IMR-90 (cell line): Measurements from ENCODE around the gene SELENOO. TPM values are rescaled to one million over a fixed set of nuclear protein-coding genes. Genes with fewer than 3 reads are reported as not detected.
A peak's percentile ranks its signal among the peaks of the same experiment; 100 is the strongest.

Source experiments
- ATAC-seq: fragments of 200-7000 bp; cut with Tn5 transposase; 2 replicates; pipeline ENCODE4 v1.9.1; 2020; ENCODE audit warnings: low read depth, mild to moderate bottlenecking, moderate library complexity
- BruUV-seq: library from RNA; stranded (reverse); fragments of 400-500 nt; replicated peaks from 2 replicates; lab custom pipeline; 2021; lab: Mats Ljungman, UMichigan
- CTCF ChIA-PET: fragments of 300-600 bp; formaldehyde crosslinking; extraction: SDS; loops from one replicate; lab custom pipeline; 2021; ENCODE audit warnings: antibody characterized with exemption; lab: Yijun Ruan, JAX
- POLR2A ChIA-PET: fragments of 300-600 bp; sonication (Branson Sonifier 250); formaldehyde crosslinking; loops from one replicate; lab custom pipeline; 2022; ENCODE audit warnings: antibody characterized with exemption; ENCODE audit not compliant: unreplicated experiment; lab: Charles Lee
- DNase-seq: peaks from one replicate; pipeline ENCODE4 v3.0.0; 2013
- H2AFZ ChIP-seq: replicated peaks from 2 replicates; pipeline ENCODE3; 2013; ENCODE audit warnings: low read length, mild to moderate bottlenecking; ENCODE audit not compliant: poor library complexity
- H2AK5ac ChIP-seq: 2 replicates; pipeline ENCODE4 v1.6.1; 2013; ENCODE audit warnings: low read depth, low read length, inconsistent platforms
- H2AK9ac ChIP-seq: replicated peaks from 2 replicates; pipeline ENCODE3; 2013; ENCODE audit warnings: mild to moderate bottlenecking, low read depth, low read length, moderate library complexity; ENCODE audit not compliant: poor library complexity
- H2BK120ac ChIP-seq: 2 replicates; pipeline ENCODE4 v1.6.1; 2013; ENCODE audit warnings: low read depth, low read length, inconsistent platforms
- H2BK15ac ChIP-seq: 3 replicates; pipeline ENCODE4 v1.6.1; 2013; ENCODE audit warnings: low read depth, low read length, inconsistent platforms
- H2BK20ac ChIP-seq: 2 replicates; pipeline ENCODE4 v1.6.1; 2013; ENCODE audit warnings: low read depth, mild to moderate bottlenecking, inconsistent platforms, low read length, moderate library complexity
- H2BK5ac ChIP-seq: 2 replicates; pipeline ENCODE4 v1.6.1; 2013; ENCODE audit warnings: mild to moderate bottlenecking, low read depth, low read length, inconsistent platforms; ENCODE audit not compliant: poor library complexity, severe bottlenecking
- H3K14ac ChIP-seq: replicated peaks from 2 replicates; pipeline ENCODE4 v1.6.1; 2013; ENCODE audit warnings: low read depth, low read length, inconsistent platforms
- H3K18ac ChIP-seq: 2 replicates; pipeline ENCODE4 v1.6.1; 2013; ENCODE audit warnings: low read depth, low read length, control low read depth
- H3K23ac ChIP-seq: 2 replicates; pipeline ENCODE4 v1.6.1; 2013; ENCODE audit warnings: low read depth, low read length, inconsistent platforms
- H3K27ac ChIP-seq: 2 replicates; pipeline ENCODE4 v1.5.1; 2013; ENCODE audit warnings: mild to moderate bottlenecking, control low read depth, low read length; ENCODE audit not compliant: insufficient read depth
- H3K27me3 ChIP-seq: 2 replicates; pipeline ENCODE4 v1.6.1; 2013; ENCODE audit warnings: low read length; ENCODE audit not compliant: control insufficient read depth, insufficient read depth
- H3K36me3 ChIP-seq: 2 replicates; pipeline ENCODE4 v1.6.1; 2013; ENCODE audit warnings: low read length, mixed read lengths; ENCODE audit not compliant: control insufficient read depth, insufficient read depth
- H3K4ac ChIP-seq: 2 replicates; pipeline ENCODE4 v1.6.1; 2013; ENCODE audit warnings: low read depth, low read length, inconsistent platforms
- H3K4me1 ChIP-seq: 2 replicates; pipeline ENCODE4 v1.6.1; 2013; ENCODE audit warnings: low read length, mixed read lengths; ENCODE audit not compliant: control insufficient read depth, insufficient read depth
- H3K4me2 ChIP-seq: 2 replicates; pipeline ENCODE4 v1.6.1; 2013; ENCODE audit warnings: low read depth, mild to moderate bottlenecking, control low read depth, low read length, moderate library complexity
- H3K4me3 ChIP-seq: 2 replicates; pipeline ENCODE4 v1.5.1; 2013; ENCODE audit warnings: low read depth, mild to moderate bottlenecking, control low read depth, low read length, moderate library complexity; ENCODE audit not compliant: insufficient read depth
- H3K56ac ChIP-seq: 2 replicates; pipeline ENCODE4 v1.6.1; 2013; ENCODE audit warnings: low read length, inconsistent platforms; ENCODE audit not compliant: insufficient read depth; ENCODE audit errors: extremely low read depth
- H3K79me1 ChIP-seq, 2 experiments: 2 replicates each; pipeline ENCODE4 v1.6.1; 2013; ENCODE audit warnings: low read length in 2 of 2, inconsistent platforms in 1 of 2, low read depth in 1 of 2
- H3K9ac ChIP-seq: 2 replicates; pipeline ENCODE4 v1.6.1; 2013; ENCODE audit warnings: low read depth, low read length, control low read depth
- H3K9me1 ChIP-seq: 2 replicates; pipeline ENCODE4 v1.6.1; 2013; ENCODE audit warnings: low read length, inconsistent platforms; ENCODE audit not compliant: insufficient read depth
- H3K9me3 ChIP-seq: 2 replicates; pipeline ENCODE4 v1.6.1; 2013; ENCODE audit warnings: low read length; ENCODE audit not compliant: control insufficient read depth, insufficient read depth
- H4K20me1 ChIP-seq: 2 replicates; pipeline ENCODE4 v1.6.1; 2013; ENCODE audit warnings: low read length, inconsistent platforms; ENCODE audit not compliant: insufficient read depth
- H4K5ac ChIP-seq: 2 replicates; pipeline ENCODE4 v1.6.1; 2013; ENCODE audit warnings: mild to moderate bottlenecking, low read depth, low read length, control low read depth
- H4K8ac ChIP-seq, 2 experiments: 2 replicates each; pipeline ENCODE4 v1.6.1; 2013; ENCODE audit warnings: low read depth in 2 of 2, low read length in 2 of 2, control low read depth in 1 of 2, inconsistent platforms in 1 of 2
- H4K91ac ChIP-seq: 2 replicates; pipeline ENCODE4 v1.6.1; 2013; ENCODE audit warnings: low read depth, low read length, inconsistent platforms; ENCODE audit not compliant: insufficient read depth
- BHLHE40 ChIP-seq: fragments of 150-350 bp; IDR thresholded peaks from 2 replicates; pipeline ENCODE4 v1.6.1; 2016; ENCODE audit warnings: mild to moderate bottlenecking, low read depth, low read length
- CEBPB ChIP-seq: IDR thresholded peaks from 2 replicates; pipeline ENCODE4 v1.6.1; 2012; ENCODE audit warnings: low read depth, low read length, improper control_type of control experiment
- CHD1 ChIP-seq: IDR thresholded peaks from 2 replicates; pipeline ENCODE4 v1.6.1; 2012; ENCODE audit warnings: low read depth, low read length, improper control_type of control experiment
- MAFK ChIP-seq: IDR thresholded peaks from 2 replicates; pipeline ENCODE4 v1.6.1; 2012; ENCODE audit warnings: low read depth, low read length, improper control_type of control experiment
- MAZ ChIP-seq: IDR thresholded peaks from 2 replicates; pipeline ENCODE4 v1.6.1; 2012; ENCODE audit warnings: low read depth, mild to moderate bottlenecking, low read length, improper control_type of control experiment, moderate library complexity, borderline replicate concordance
- MXI1 ChIP-seq: IDR thresholded peaks from 2 replicates; pipeline ENCODE4 v1.6.1; 2012; ENCODE audit warnings: low read depth, mild to moderate bottlenecking, low read length, moderate library complexity, borderline replicate concordance
- RAD21 ChIP-seq: IDR thresholded peaks from 2 replicates; pipeline ENCODE4 v1.6.1; 2012; ENCODE audit warnings: low read length, improper control_type of control experiment
- RCOR1 ChIP-seq: IDR thresholded peaks from 2 replicates; pipeline ENCODE4 v1.6.1; 2012; ENCODE audit warnings: mild to moderate bottlenecking, low read length, improper control_type of control experiment; ENCODE audit not compliant: insufficient replicate concordance
- RFX5 ChIP-seq: IDR thresholded peaks from 2 replicates; pipeline ENCODE4 v1.8.0; 2012; ENCODE audit warnings: low read depth, mild to moderate bottlenecking, low read length, moderate library complexity
- SMC3 ChIP-seq: fragments of 150-350 bp; IDR thresholded peaks from 2 replicates; pipeline ENCODE4 v1.6.1; 2016; ENCODE audit warnings: low read depth, mild to moderate bottlenecking, antibody characterized with exemption, low read length, moderate library complexity
- WGBS, 2 experiments: methylation state at CpG; one replicate each; pipeline versions ENCODE4 v1.1.5 to v1.1.7; 2013; ENCODE audit warnings: missing lambda C conversion rate in 2 of 2; ENCODE audit not compliant: insufficient read length in 1 of 2; ENCODE audit errors: extremely low coverage in 2 of 2; 5-methylcytosine and 5-hydroxymethylcytosine counted together
- dilution Hi-C: fragments of 300-500 bp; cut with HindIII; formaldehyde crosslinking; loops from one replicate; pipeline ENCODE4 v1.14.3; 2018; ENCODE audit warnings: low sequenced_read_pairs; ENCODE audit not compliant: unreplicated experiment
- in situ Hi-C: fragments of 300-500 bp; cut with MboI; formaldehyde crosslinking; loops from 3 replicates; pipeline ENCODE4 v1.14.3; 2019; ENCODE audit warnings: low sequenced_read_pairs, inconsistent platforms, mixed read lengths
- intact Hi-C: fragments of 100-400 bp; cut with micrococcal nuclease; formaldehyde crosslinking; loops from 2 replicates; pipeline ENCODE4 v1.10.0; 2022
- polyA plus RNA-seq, 3 experiments: library from polyadenylated mRNA; depleted of rRNA; stranded (reverse); fragments of >200 nt; gene quantifications; 2 replicates each; pipeline ENCODE4 v1.2.3, GENCODE V29; 2012; ENCODE audit warnings: low replicate concordance in 1 of 3
- total RNA-seq: library from RNA; depleted of rRNA; stranded (reverse); fragments of >200 nt; gene quantifications from 2 replicates; pipeline ENCODE4 v1.2.3, GENCODE V29; 2012
- TF ChIP-seq, protein P1 (sequence below): fragments of 150-350 bp; IDR thresholded peaks from 2 replicates; pipeline ENCODE4 v1.6.1; 2016; ENCODE audit warnings: low read depth, mild to moderate bottlenecking, low read length, moderate library complexity, borderline replicate concordance
- TF ChIP-seq, protein P2 (sequence below): conservative IDR thresholded peaks from 2 replicates; pipeline ENCODE4 v1.5.1; 2012; ENCODE audit warnings: mild to moderate bottlenecking, low read depth, low read length, improper control_type of control experiment
- TF ChIP-seq, protein P3 (sequence below): fragments of 150-350 bp; IDR thresholded peaks from 2 replicates; pipeline ENCODE4 v1.6.1; 2017; ENCODE audit warnings: mild to moderate bottlenecking, antibody characterized with exemption, low read length, low read depth

Gene SELENOO
- total and polyA plus RNA-seq, 2 of the 4 experiments (the other 2 are of a cell fraction): 10.4 to 21.4 TPM

DNA sequence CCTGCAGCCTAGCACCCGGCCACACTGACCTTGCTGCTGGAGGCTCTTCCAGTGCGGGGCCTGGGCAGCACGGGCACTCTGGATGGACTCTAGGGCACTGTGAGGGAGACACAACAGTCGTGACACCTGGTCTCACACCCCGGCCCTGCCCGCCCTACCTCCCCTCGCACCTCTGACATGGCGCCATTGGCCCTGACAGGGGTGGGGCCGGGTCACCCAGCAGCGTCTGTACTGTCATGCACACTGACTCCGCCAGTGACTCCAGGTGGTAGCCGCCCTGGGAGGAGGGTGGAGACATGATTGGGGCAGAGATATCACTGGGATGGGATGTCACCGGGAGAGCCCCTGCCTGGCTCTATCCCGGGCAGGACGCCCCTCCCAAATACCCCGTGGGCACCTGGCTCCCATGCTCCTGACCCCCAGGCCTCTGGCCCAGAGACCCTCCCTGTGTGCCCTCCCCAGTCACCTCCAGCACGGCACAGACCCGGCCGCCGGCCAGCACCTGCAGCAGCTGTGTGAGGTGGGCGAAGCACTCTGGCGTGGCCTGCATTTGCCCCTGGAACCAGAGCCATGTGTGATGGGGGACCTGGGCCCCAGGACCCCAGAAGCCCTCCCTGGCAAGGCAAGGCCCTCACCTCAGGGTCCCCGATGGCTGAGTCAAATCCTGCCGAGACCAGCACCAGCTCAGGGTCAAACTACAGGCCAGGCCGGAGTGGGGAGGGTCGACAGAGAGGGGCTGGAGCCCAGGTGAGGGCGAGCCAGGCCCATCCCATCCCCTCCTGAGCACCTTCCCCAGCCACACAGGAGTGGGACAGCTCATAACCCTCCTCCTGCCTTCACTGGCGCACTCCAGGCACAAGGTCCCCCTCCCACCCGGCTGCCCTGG lies 47.6 kb downstream of the SELENOO start:
- in situ Hi-C loops: no loop called here
- H4K8ac ChIP-seq: no peak overlapping the region
- TF ChIP-seq SMC3 (no peak), RAD21 (no peak), CHD1 (no peak), CEBPB (no peak), RCOR1 (no peak), MXI1 (no peak), RFX5 (no peak), MAZ (no peak), MAFK (no peak), BHLHE40 (no peak)
- TF ChIP-seq, protein P1, sequence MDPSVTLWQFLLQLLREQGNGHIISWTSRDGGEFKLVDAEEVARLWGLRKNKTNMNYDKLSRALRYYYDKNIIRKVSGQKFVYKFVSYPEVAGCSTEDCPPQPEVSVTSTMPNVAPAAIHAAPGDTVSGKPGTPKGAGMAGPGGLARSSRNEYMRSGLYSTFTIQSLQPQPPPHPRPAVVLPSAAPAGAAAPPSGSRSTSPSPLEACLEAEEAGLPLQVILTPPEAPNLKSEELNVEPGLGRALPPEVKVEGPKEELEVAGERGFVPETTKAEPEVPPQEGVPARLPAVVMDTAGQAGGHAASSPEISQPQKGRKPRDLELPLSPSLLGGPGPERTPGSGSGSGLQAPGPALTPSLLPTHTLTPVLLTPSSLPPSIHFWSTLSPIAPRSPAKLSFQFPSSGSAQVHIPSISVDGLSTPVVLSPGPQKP: no peak
- TF ChIP-seq, protein P2, sequence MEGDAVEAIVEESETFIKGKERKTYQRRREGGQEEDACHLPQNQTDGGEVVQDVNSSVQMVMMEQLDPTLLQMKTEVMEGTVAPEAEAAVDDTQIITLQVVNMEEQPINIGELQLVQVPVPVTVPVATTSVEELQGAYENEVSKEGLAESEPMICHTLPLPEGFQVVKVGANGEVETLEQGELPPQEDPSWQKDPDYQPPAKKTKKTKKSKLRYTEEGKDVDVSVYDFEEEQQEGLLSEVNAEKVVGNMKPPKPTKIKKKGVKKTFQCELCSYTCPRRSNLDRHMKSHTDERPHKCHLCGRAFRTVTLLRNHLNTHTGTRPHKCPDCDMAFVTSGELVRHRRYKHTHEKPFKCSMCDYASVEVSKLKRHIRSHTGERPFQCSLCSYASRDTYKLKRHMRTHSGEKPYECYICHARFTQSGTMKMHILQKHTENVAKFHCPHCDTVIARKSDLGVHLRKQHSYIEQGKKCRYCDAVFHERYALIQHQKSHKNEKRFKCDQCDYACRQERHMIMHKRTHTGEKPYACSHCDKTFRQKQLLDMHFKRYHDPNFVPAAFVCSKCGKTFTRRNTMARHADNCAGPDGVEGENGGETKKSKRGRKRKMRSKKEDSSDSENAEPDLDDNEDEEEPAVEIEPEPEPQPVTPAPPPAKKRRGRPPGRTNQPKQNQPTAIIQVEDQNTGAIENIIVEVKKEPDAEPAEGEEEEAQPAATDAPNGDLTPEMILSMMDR: no peak
- TF ChIP-seq, protein P3, sequence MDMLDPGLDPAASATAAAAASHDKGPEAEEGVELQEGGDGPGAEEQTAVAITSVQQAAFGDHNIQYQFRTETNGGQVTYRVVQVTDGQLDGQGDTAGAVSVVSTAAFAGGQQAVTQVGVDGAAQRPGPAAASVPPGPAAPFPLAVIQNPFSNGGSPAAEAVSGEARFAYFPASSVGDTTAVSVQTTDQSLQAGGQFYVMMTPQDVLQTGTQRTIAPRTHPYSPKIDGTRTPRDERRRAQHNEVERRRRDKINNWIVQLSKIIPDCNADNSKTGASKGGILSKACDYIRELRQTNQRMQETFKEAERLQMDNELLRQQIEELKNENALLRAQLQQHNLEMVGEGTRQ: no peak
- no peak overlapping the region for H3K4me3 ChIP-seq
- no peak overlapping the region for H3K4ac ChIP-seq
- H3K18ac ChIP-seq: no peak overlapping the region
- H3K36me3 ChIP-seq: peaks cover 24% of the 10 kb centered on the region
- H3K4me2 ChIP-seq: no peak overlapping the region
- no peak overlapping the region for H3K56ac ChIP-seq
- H3K27me3 ChIP-seq: no peaks in the 10 kb centered on the region
- POLR2A ChIA-PET: no interaction called here
- H2BK120ac ChIP-seq: no peak overlapping the region
- dilution Hi-C loops: no loop called here
- 0 out of 2 replicates have a peak, but pooled peaks cover 3% of the 10 kb centered on the region for H3K9me1 ChIP-seq
- CTCF ChIA-PET: interaction anchor here (0.5 kb wide), 1 partner anchor 10 kb away, joined by 4 read pairs; no protein-coding TSS in a partner anchor
- H2AFZ ChIP-seq: peak overlapping the region; percentile 34
- no peak overlapping the region for H4K5ac ChIP-seq
- no peak overlapping the region for H3K9ac ChIP-seq
- H4K20me1 ChIP-seq: peaks cover 29% of the 10 kb centered on the region
- intact Hi-C loops: no loop called here
- H4K91ac ChIP-seq: no peak overlapping the region
- no peak for DNase-seq
- H3K14ac ChIP-seq: no peak overlapping the region
- H3K79me1 ChIP-seq: peaks cover 9 to 53% of the 10 kb centered on the region in 2 experiments; a peak in 3 of 4 replicates
- no peak overlapping the region for H3K27ac ChIP-seq
- peaks cover 15% of the 10 kb centered on the region for H3K4me1 ChIP-seq
- H2AK9ac ChIP-seq: no peak overlapping the region
- no peak overlapping the region for H2BK5ac ChIP-seq
- H3K9me3 ChIP-seq: no peaks in the 10 kb centered on the region
- no TSS peak for BruUV-seq
- no peak for ATAC-seq
- no peak overlapping the region for H2AK5ac ChIP-seq
- no CpG with 5 or more reads among the region's 29 CpGs for WGBS, 2 experiments
- H2BK15ac ChIP-seq: no peak overlapping the region
- no peak overlapping the region for H3K23ac ChIP-seq
- no peak overlapping the region for H2BK20ac ChIP-seq
